GM23338 (cell line): ENCODE measurements around the gene RGL3. TPM values are rescaled to one million over a fixed set of nuclear protein-coding genes. Genes with fewer than 3 reads are reported as not detected.

Experiments
- CTCF ChIP-seq, 2 experiments: fragments of 200-600 bp in 1 of 2; sonication (generic) in 1 of 2; conservative IDR thresholded peaks; 2 replicates each; pipeline versions ENCODE4 v1.5.1 to v1.6.1; 2016 to 2017; ENCODE audit warnings: antibody characterized with exemption in 2 of 2, low read depth in 2 of 2, mild to moderate bottlenecking in 2 of 2, moderate library complexity in 1 of 2
- EZH2 ChIP-seq: fragments of 200-600 bp; sonication (generic); IDR thresholded peaks from one replicate; pipeline ENCODE4 v1.8.0; 2017; ENCODE audit warnings: antibody characterized with exemption, mild to moderate bottlenecking, low read depth; ENCODE audit not compliant: unreplicated experiment
- JUNB ChIP-seq: IDR thresholded peaks from one replicate; pipeline ENCODE4 v1.6.1; 2016; ENCODE audit warnings: antibody characterized with exemption; ENCODE audit not compliant: unreplicated experiment
- STAT1 ChIP-seq: IDR thresholded peaks from one replicate; pipeline ENCODE4 v1.6.1; 2016; ENCODE audit warnings: antibody characterized with exemption; ENCODE audit not compliant: unreplicated experiment
- ZNF331 ChIP-seq: fragments of 250-450 bp; sonication (Bioruptor Pico); IDR thresholded peaks from 2 replicates; pipeline ENCODE4 v1.5.0; 2020; ENCODE audit warnings: low read depth, mild to moderate bottlenecking, moderate library complexity
- polyA plus RNA-seq: library from polyadenylated mRNA; unstranded; fragments of >200 nt; fragmentation: Nextera tagmentation; extraction: Ambion mirVana; gene quantifications from 2 replicates; pipeline ENCODE4 v1.2.1, GENCODE V29; 2016
- total RNA-seq: library from RNA; depleted of rRNA; stranded (reverse); fragments of >200 nt; shearing (Covaris generic); gene quantifications from 2 replicates; pipeline ENCODE4 v1.2.3, GENCODE V29; 2014
- TF ChIP-seq, protein P1 (sequence below): fragments of 250-450 bp; sonication (Bioruptor Pico); IDR thresholded peaks from 2 replicates; pipeline ENCODE4 v1.5.0; 2020; ENCODE audit warnings: mild to moderate bottlenecking, moderate library complexity

Gene RGL3
- total and polyA plus RNA-seq, 2 experiments from 2014 or later = 48.8 to 49.4 TPM

DNA sequence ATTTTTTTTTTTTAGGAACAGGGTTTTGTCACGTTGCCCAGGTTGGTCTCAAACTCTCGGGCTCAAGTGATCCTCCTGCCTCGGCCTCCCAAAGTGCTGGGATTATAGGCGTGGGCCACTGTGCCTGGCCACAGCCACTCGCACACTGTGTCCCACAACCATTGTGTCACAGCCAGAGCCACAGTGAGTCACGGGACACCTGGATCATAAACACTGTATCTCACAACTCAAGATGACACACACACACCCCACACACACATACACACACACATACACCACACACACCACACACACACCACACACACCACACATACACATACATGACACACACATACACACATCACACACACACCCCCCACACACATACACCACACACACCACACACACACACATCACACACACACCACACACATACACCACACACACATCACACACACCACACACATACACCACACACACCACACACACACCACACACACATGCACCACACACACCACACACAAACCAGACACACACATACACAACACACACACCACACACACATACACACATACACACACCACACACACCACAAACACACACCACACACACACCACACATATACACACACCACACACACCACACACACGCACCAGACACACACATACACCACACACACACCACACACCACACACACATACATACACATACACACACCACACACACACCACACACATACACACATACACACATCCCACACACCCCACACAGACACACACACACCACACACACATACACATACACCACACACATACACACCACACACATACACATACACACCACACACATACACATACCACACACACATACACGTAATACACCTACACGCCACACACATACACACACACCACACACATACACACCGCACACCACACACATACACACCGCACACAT lies 45.5 kb upstream of the RGL3 start (continued):
- TF ChIP-seq, protein P1, sequence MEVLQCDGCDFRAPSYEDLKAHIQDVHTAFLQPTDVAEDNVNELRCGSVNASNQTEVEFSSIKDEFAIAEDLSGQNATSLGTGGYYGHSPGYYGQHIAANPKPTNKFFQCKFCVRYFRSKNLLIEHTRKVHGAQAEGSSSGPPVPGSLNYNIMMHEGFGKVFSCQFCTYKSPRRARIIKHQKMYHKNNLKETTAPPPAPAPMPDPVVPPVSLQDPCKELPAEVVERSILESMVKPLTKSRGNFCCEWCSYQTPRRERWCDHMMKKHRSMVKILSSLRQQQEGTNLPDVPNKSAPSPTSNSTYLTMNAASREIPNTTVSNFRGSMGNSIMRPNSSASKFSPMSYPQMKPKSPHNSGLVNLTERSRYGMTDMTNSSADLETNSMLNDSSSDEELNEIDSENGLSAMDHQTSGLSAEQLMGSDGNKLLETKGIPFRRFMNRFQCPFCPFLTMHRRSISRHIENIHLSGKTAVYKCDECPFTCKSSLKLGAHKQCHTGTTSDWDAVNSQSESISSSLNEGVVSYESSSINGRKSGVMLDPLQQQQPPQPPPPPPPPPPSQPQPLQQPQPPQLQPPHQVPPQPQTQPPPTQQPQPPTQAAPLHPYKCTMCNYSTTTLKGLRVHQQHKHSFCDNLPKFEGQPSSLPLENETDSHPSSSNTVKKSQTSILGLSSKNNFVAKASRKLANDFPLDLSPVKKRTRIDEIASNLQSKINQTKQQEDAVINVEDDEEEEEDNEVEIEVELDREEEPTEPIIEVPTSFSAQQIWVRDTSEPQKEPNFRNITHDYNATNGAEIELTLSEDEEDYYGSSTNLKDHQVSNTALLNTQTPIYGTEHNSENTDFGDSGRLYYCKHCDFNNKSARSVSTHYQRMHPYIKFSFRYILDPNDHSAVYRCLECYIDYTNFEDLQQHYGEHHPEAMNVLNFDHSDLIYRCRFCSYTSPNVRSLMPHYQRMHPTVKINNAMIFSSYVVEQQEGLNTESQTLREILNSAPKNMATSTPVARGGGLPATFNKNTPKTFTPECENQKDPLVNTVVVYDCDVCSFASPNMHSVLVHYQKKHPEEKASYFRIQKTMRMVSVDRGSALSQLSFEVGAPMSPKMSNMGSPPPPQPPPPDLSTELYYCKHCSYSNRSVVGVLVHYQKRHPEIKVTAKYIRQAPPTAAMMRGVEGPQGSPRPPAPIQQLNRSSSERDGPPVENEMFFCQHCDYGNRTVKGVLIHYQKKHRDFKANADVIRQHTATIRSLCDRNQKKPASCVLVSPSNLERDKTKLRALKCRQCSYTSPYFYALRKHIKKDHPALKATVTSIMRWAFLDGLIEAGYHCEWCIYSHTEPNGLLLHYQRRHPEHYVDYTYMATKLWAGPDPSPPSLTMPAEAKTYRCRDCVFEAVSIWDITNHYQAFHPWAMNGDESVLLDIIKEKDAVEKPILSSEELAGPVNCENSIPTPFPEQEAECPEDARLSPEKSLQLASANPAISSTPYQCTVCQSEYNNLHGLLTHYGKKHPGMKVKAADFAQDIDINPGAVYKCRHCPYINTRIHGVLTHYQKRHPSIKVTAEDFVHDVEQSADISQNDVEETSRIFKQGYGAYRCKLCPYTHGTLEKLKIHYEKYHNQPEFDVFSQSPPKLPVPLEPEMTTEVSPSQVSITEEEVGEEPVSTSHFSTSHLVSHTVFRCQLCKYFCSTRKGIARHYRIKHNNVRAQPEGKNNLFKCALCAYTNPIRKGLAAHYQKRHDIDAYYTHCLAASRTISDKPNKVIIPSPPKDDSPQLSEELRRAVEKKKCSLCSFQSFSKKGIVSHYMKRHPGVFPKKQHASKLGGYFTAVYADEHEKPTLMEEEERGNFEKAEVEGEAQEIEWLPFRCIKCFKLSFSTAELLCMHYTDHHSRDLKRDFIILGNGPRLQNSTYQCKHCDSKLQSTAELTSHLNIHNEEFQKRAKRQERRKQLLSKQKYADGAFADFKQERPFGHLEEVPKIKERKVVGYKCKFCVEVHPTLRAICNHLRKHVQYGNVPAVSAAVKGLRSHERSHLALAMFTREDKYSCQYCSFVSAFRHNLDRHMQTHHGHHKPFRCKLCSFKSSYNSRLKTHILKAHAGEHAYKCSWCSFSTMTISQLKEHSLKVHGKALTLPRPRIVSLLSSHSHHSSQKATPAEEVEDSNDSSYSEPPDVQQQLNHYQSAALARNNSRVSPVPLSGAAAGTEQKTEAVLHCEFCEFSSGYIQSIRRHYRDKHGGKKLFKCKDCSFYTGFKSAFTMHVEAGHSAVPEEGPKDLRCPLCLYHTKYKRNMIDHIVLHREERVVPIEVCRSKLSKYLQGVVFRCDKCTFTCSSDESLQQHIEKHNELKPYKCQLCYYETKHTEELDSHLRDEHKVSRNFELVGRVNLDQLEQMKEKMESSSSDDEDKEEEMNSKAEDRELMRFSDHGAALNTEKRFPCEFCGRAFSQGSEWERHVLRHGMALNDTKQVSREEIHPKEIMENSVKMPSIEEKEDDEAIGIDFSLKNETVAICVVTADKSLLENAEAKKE = no peak
- TF ChIP-seq JUNB (no peak), EZH2 (no peak), STAT1 (no peak), CTCF (conservative IDR thresholded peaks at IDR 0.05; ENCODE audit: low read depth in 2 of 2) (no peak), ZNF331 (CRISPR knock-in tag) (no peak)
